Calu3 (cell line): ENCODE data around the gene GPAM. TPM values are rescaled to one million over a fixed set of nuclear protein-coding genes. Genes with fewer than 3 reads are reported as not detected.

Experiments
- BruUV-seq: library from RNA; stranded (reverse); fragments of 400-500 nt; replicated peaks from 2 replicates; lab custom pipeline; 2021; lab: Mats Ljungman, UMichigan
- CTCF ChIA-PET: fragments of 300-600 bp; sonication (Branson Sonifier 250); formaldehyde crosslinking; loops from one replicate; lab custom pipeline; 2022; ENCODE audit warnings: antibody characterized with exemption; lab: Charles Lee
- DNase-seq: peaks from one replicate; pipeline ENCODE4 v3.0.0; 2022
- H3K27ac Mint-ChIP-seq: one replicate; pipeline ENCODE4 v1.8.0; 2022; ENCODE audit warnings: mixed read lengths; ENCODE audit not compliant: unreplicated experiment
- H3K27me3 Mint-ChIP-seq: one replicate; pipeline ENCODE4 v1.8.0; 2022; ENCODE audit warnings: mixed read lengths; ENCODE audit not compliant: unreplicated experiment
- H3K36me3 Mint-ChIP-seq: one replicate; pipeline ENCODE4 v1.8.0; 2022; ENCODE audit warnings: mild to moderate bottlenecking, moderate library complexity, mixed read lengths; ENCODE audit not compliant: insufficient read depth, unreplicated experiment
- H3K4me1 Mint-ChIP-seq: one replicate; pipeline ENCODE4 v1.8.0; 2022; ENCODE audit warnings: mild to moderate bottlenecking, low read depth, mixed read lengths; ENCODE audit not compliant: unreplicated experiment
- H3K4me3 Mint-ChIP-seq: one replicate; pipeline ENCODE4 v1.8.0; 2022; ENCODE audit warnings: mild to moderate bottlenecking, low read depth, moderate library complexity, mixed read lengths; ENCODE audit not compliant: unreplicated experiment
- H3K9me3 Mint-ChIP-seq: one replicate; pipeline ENCODE4 v1.8.0; 2022; ENCODE audit warnings: low read depth, mixed read lengths; ENCODE audit not compliant: unreplicated experiment
- intact Hi-C: fragments of 100-400 bp; cut with micrococcal nuclease; formaldehyde crosslinking; loops from one replicate; pipeline ENCODE4 v1.10.0; 2022; ENCODE audit not compliant: unreplicated experiment
- total RNA-seq: library from RNA; stranded (reverse); gene quantifications from 2 replicates; pipeline ENCODE4 v1.2.3, GENCODE V29; 2022
- TF ChIP-seq, protein P1 (sequence below): fragments of 200-600 bp; IDR thresholded peaks from one replicate; pipeline ENCODE4 v1.8.0; 2022; ENCODE audit warnings: antibody characterized with exemption; ENCODE audit not compliant: unreplicated experiment

GPAM gene
- total RNA-seq, 1 experiment from 2014 or later = 6.5 TPM

DNA sequence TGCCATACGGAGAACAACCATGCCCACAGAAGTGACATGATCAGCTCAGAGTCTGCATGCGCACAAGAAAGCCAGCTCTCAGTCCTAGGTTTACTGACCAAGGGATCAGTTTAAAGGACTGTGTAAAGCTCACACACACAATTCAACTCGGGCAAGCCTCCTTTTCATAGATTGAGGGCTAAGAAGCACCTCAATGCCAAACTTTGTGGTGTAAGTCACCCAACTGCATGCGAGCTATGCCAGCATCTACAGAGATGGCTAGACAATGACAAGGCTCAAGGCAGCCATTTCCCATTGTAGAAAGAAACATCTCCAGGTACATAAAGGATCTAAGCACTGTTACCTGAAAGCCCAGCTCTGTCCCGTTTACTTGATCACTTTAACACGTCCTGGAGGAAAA, 36.8 kb downstream of the GPAM start:
- intact Hi-C loops = loop anchor here (10.0 kb wide), 1 partner anchor 158 kb away; no protein-coding TSS in a partner anchor
- Mint-ChIP-seq H3K9me3 (no peaks in the 10 kb centered on the region), H3K4me1 (no peaks in the 10 kb centered on the region), H3K27me3 (no peaks in the 10 kb centered on the region), H3K36me3 (no peaks in the 10 kb centered on the region), H3K4me3 (no peak overlapping the region), H3K27ac (no peak overlapping the region)
- no TSS peak for BruUV-seq
- DNase-seq = no peak
- TF ChIP-seq, protein P1, sequence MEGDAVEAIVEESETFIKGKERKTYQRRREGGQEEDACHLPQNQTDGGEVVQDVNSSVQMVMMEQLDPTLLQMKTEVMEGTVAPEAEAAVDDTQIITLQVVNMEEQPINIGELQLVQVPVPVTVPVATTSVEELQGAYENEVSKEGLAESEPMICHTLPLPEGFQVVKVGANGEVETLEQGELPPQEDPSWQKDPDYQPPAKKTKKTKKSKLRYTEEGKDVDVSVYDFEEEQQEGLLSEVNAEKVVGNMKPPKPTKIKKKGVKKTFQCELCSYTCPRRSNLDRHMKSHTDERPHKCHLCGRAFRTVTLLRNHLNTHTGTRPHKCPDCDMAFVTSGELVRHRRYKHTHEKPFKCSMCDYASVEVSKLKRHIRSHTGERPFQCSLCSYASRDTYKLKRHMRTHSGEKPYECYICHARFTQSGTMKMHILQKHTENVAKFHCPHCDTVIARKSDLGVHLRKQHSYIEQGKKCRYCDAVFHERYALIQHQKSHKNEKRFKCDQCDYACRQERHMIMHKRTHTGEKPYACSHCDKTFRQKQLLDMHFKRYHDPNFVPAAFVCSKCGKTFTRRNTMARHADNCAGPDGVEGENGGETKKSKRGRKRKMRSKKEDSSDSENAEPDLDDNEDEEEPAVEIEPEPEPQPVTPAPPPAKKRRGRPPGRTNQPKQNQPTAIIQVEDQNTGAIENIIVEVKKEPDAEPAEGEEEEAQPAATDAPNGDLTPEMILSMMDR = no peak
- CTCF ChIA-PET = no interaction called here

DNA sequence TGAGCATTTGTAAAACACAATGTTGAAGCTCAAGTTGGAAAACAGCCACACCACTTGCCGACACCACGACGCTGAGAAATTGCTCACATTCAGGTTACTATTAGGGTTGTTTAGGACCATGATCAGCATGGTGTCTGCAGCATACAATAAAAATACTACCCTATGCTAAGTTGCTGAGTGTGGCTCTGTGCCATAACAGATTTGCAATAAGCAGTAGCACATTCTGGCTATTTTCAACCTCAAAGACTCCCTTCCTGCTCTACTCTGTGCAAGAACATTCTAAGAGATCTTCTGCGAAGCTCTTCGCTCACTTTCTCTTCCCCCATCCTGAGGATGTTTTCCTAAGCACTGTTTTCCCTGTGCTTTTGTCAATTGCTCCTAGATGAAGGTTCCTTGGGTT, 38.3 kb downstream of the GPAM start:
- H3K27me3 Mint-ChIP-seq = no peaks in the 10 kb centered on the region
- TF ChIP-seq, protein P1 = no peak
- H3K36me3 Mint-ChIP-seq = no peaks in the 10 kb centered on the region
- no peaks in the 10 kb centered on the region for H3K4me1 Mint-ChIP-seq
- H3K9me3 Mint-ChIP-seq = no peaks in the 10 kb centered on the region
- no peak for DNase-seq
- intact Hi-C loops = loop anchor here (10.0 kb wide), 1 partner anchor 160 kb away; no protein-coding TSS in a partner anchor
- BruUV-seq = no TSS peak
- CTCF ChIA-PET = no interaction called here
- no peak overlapping the region for H3K27ac Mint-ChIP-seq
- no peak overlapping the region for H3K4me3 Mint-ChIP-seq

DNA sequence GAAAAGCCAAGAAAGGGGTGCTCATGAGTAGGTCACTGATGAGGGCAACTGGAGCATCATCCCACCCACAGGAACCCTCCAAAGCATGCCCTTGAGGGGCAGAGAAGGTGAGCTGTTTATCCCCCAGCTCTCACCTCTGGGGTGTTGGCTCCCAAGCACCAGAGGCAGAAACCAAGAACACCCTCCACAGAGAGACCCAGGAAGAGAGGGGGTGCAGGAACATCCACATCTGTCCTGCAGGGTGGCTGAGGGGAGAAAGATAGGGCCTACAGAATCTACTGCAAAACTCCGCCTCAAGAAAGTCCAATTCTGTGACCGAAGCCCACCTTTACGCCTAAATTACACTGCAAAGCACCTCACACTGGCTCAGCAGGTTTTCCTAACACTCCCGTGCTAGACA, 40.1 kb downstream of the GPAM start:
- intact Hi-C loops = loop anchor here (10.0 kb wide), 1 partner anchor 161 kb away; no protein-coding TSS in a partner anchor
- CTCF ChIA-PET = no interaction called here
- Mint-ChIP-seq H3K9me3 (no peaks in the 10 kb centered on the region), H3K4me3 (no peak overlapping the region), H3K4me1 (no peaks in the 10 kb centered on the region), H3K36me3 (no peaks in the 10 kb centered on the region), H3K27ac (no peak overlapping the region), H3K27me3 (peaks cover 16% of the 10 kb centered on the region)
- TF ChIP-seq, protein P1 = no peak
- no peak for DNase-seq
- BruUV-seq = no TSS peak

DNA sequence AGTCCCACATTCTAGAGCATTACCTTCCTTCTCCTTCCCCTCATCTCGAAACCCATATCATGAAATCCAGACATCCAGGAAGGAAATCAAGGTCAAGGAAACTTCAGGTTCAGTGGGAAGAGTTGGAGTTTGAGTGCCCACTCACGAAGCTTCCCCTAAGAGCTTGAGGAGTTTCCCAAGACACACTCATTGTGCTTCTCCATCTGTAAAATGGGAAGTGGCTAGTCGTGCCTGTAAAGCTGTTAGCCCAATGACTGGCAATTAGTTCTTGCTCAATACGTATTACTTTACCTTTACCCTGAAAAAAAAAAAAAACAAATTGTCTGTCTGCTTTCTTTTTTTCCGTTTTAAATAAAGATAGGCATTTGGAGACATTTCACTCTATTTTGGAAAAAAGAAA, 42.3 kb downstream of the GPAM start:
- no peaks in the 10 kb centered on the region for H3K4me1 Mint-ChIP-seq
- CTCF ChIA-PET = no interaction called here
- H3K27me3 Mint-ChIP-seq = peaks cover 21% of the 10 kb centered on the region
- intact Hi-C loops = loop anchor here (10.0 kb wide), 1 partner anchor 164 kb away; no protein-coding TSS in a partner anchor
- TF ChIP-seq, protein P1 = no peak
- no TSS peak for BruUV-seq
- H3K4me3 Mint-ChIP-seq = no peak overlapping the region
- H3K9me3 Mint-ChIP-seq = no peaks in the 10 kb centered on the region
- no peaks in the 10 kb centered on the region for H3K36me3 Mint-ChIP-seq
- no peak for DNase-seq
- no peak overlapping the region for H3K27ac Mint-ChIP-seq
